Activated CD8-positive, alpha-beta memory T cell treated with anti-CD3 and anti-CD28 coated beads for 48 hours (primary cell): Measurements from ENCODE around the gene PSMD12.
"Not testable (repeated sequence)": the region's sequence is repeated elsewhere in the genome, so short reads cannot be mapped to it uniquely, and the experiment has no call there.

Experiments used
- DNase-seq, 3 experiments: peaks; one replicate each; pipeline ENCODE4 v3.0.0-alpha.2; 2020; ENCODE audit warnings: low read depth in 2 of 3, low spot score in 2 of 3

The PSMD12 gene

GRCh38 chr17:67359960-67360791 lies 6.2 kb downstream of the PSMD12 start:
- peak in 1 of 3 experiments; percentile 18 for DNase-seq

- DNase-seq = no peak
Measured at GRCh38 chr17:67358612-67359011, 7.8 kb downstream of the PSMD12 start.

GRCh38 chr17:67353929-67354574 lies 12.3 kb downstream of the PSMD12 start:
- DNase-seq = no peak

- no peak for DNase-seq
Measured at GRCh38 chr17:67353161-67353560, 13.2 kb downstream of the PSMD12 start.

GRCh38 chr17:67349420-67349819 lies 17.0 kb downstream of the PSMD12 start:
- DNase-seq = no peak

- no peak for DNase-seq
Measured at GRCh38 chr17:67347826-67348225, 18.6 kb downstream of the PSMD12 start.

GRCh38 chr17:67343237-67343636 lies 23.1 kb downstream of the PSMD12 start:
- no peak for DNase-seq

GRCh38 chr17:67338353-67338752 lies 28.0 kb downstream of the PSMD12 start:
- DNase-seq = not testable (repeated sequence)

GRCh38 chr17:67336859-67337258 lies 29.5 kb downstream of the PSMD12 start:
- DNase-seq = no peak

GRCh38 chr17:67335245-67335835 lies 31.0 kb downstream of the PSMD12 start:
- DNase-seq = no peak

GRCh38 chr17:67332162-67332508 lies 34.2 kb downstream of the PSMD12 start:
- DNase-seq = not testable (repeated sequence)

GRCh38 chr17:67331381-67332161 lies 34.8 kb downstream of the PSMD12 start:
- not testable (repeated sequence) for DNase-seq

- DNase-seq = no peak
Measured at GRCh38 chr17:67328026-67328425, 38.4 kb downstream of the PSMD12 start.

GRCh38 chr17:67326959-67327745 lies 39.2 kb downstream of the PSMD12 start:
- not testable (repeated sequence) for DNase-seq

- no peak for DNase-seq
Measured at GRCh38 chr17:67326440-67326839, 39.9 kb downstream of the PSMD12 start.

GRCh38 chr17:67324330-67324729 lies 42.0 kb downstream of the PSMD12 start:
- no peak for DNase-seq

- DNase-seq = no peak
Measured at GRCh38 chr17:67323445-67323844, 42.9 kb downstream of the PSMD12 start.

GRCh38 chr17:67322042-67322787 lies 44.2 kb downstream of the PSMD12 start:
- no peak for DNase-seq

GRCh38 chr17:67321486-67321885 lies 44.9 kb downstream of the PSMD12 start:
- not testable (repeated sequence) for DNase-seq

- no peak for DNase-seq
Measured at GRCh38 chr17:67316781-67317180, 49.6 kb downstream of the PSMD12 start.
